Measurements from ENCODE around the gene CYP46A1.

The CYP46A1 gene

DNA sequence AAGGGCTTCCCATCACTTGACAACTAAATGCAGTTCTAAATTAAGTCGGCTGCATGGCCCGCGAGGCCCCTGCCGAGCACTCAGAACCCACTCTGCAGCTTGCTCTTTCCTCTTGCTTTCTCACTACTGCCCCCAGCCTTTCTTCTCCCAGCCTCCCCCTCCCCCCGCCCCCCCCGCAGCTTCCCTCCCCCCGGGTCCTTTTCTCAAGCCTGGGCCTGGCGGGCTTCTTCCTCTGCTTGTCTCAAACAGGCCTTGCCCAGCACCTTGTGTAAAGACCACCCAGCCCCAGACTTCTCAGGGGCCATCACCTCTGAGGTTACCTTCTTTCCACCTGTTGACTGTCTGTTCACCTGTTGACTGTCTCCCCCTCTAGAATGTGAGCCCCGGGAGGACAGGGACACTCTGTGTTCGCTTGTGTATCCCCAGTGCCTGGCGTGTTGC lies 1.1 kb downstream of the CYP46A1 start:
- Mint-ChIP-seq H3K4me1 (peaks cover 20% of the 10 kb centered on the region), H3K9me3 (no peaks in the 10 kb centered on the region), H3K4me3 (peak overlapping the region; percentile 49), H3K27ac (no peak overlapping the region), H3K27me3 (peaks cover 70% of the 10 kb centered on the region), H3K36me3 (no peaks in the 10 kb centered on the region)
- CTCF ChIA-PET: no interaction called here
- no peak for DNase-seq

DNA sequence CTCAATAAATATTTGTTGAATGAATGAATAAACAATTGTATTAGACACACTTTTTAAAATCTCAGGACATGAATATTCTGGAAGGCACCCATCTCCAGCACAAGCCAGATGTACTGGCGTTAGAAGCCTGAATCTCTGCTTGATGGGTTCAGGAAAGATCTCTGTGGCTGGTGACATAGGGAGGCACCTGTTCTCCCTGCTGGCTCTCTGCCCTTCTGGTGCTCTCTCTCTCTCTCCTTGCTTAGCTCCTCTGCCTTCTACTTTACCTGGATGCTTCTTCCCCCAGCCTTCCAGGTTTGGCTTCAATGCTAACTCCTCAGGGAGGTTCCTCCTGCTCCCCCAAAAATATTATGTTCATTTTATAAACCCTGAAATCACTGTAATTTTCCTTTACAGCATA lies 1.5 kb downstream of the CYP46A1 start:
- DNase-seq: no peak
- no peaks in the 10 kb centered on the region for H3K9me3 Mint-ChIP-seq
- peak overlapping the region; percentile 49 for H3K4me3 Mint-ChIP-seq
- H3K36me3 Mint-ChIP-seq: no peaks in the 10 kb centered on the region
- no peak overlapping the region for H3K27ac Mint-ChIP-seq
- peaks cover 73% of the 10 kb centered on the region for H3K27me3 Mint-ChIP-seq
- H3K4me1 Mint-ChIP-seq: peaks cover 20% of the 10 kb centered on the region
- CTCF ChIA-PET: no interaction called here

DNA sequence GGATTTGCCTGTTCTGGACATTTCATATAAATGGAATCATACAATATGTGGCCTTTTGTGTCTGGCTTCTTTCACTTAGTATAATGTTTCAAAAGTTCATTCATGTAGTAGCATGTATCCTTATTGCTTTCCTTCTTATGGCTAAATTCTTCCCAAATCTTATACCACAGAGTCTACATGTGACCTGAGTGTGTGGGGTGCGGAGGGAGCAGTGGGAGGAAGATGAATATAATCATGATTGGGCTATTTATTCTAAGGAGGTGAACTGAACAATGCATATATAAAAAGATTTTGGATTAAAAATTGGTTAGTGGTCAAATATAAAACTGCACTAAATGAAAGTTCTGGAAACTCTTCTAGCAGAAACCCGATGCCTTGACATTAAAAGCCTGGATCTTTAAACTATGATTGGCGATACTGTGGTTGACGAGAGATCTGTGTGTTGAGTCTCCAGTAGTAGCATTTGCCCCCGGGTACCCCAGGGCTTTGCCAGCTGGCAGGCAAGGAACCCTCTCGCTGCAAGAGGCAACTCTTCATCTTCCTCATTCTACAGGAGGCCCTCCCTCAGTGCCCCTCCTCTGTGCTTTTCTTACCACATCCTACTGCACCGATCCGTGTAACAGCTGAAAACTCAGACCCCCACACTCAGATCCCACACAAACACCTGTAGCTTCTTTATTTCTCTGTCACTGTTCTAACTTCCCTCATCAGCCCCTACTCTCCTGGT lies 2.6 kb downstream of the CYP46A1 start:
- no peak overlapping the region for H3K4me3 Mint-ChIP-seq
- peaks cover 20% of the 10 kb centered on the region for H3K4me1 Mint-ChIP-seq
- CTCF ChIA-PET: interaction anchor here (1.3 to 2.2 kb wide), 2 partner anchors 11 to 17 kb away, joined by 3 to 11 read pairs; no protein-coding TSS in a partner anchor
- no peaks in the 10 kb centered on the region for H3K36me3 Mint-ChIP-seq
- DNase-seq: no peak
- H3K9me3 Mint-ChIP-seq: no peaks in the 10 kb centered on the region
- no peak overlapping the region for H3K27ac Mint-ChIP-seq
- peaks cover 82% of the 10 kb centered on the region for H3K27me3 Mint-ChIP-seq

DNA sequence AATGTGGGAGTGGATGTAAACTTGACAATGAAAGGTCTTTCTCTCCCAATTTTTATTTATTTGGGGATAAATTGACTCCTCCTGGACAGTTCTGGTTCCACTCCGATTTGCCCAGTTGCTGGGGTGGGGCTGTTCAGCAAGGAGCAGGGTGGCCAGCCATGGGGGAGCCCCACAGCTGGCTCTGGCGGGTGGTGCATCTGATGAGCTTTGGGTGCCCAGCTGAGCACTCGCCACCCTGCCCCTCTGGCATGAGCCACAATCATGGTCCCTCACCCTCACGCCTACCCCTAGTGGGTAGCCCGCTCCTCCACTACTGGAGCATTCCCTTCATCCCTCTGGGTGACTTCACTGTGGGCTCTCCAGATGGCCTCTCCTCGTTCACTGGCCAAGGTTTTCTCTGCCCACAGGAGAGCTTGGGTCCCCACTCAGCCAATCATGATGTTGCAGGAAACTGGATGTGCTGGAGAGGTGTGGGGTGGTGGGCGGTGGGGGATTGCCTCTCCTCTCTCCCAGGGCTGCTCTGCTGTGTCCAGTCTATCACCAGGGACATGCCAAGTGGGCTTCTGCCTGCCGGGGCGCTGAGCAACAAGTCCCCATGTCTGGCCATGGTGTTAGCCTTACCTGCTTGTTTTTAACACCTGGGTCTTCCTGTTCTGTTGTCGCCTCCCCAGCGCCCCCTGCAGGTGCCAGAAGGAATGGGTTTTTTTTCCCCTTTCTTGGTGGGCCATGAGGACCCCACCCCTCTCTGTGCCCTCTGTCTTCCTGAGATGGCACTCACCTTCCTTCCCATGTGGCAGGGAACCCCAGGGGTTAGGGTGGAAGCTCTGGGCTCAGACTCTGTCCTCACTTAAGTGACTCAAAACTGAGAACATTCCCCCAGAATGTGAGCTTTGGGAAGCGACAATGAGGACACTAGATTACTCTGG lies 3.4 kb downstream of the CYP46A1 start:
- no peak overlapping the region for H3K4me3 Mint-ChIP-seq
- no peaks in the 10 kb centered on the region for H3K9me3 Mint-ChIP-seq
- peaks cover 87% of the 10 kb centered on the region for H3K27me3 Mint-ChIP-seq
- H3K36me3 Mint-ChIP-seq: no peaks in the 10 kb centered on the region
- no peak overlapping the region for H3K27ac Mint-ChIP-seq
- peaks cover 18% of the 10 kb centered on the region for H3K4me1 Mint-ChIP-seq
- peak; percentile 45 for DNase-seq
- CTCF ChIA-PET: interaction anchor here (0.7 to 2.2 kb wide), 6 partner anchors 10 to 211 kb away, joined by 3 to 11 read pairs (median 3); no protein-coding TSS in a partner anchor

DNA sequence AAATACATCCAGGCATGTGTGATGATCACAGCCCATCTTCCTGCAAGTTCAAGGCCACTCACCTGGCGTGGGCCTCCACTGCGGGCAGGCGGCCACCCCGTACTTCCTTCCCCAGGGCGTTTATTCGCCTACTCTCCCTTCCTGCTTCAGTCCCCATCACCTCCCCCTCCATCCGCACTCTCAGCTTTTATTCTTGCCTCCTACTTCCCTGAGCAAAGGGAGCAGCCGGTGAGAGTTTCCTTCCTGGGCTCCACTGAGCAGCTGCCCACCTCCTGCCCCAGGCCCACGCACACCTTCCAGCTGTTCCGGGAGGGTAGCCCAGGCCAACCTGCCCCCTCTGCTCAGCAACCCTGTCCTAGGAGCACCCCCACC lies 4.1 kb downstream of the CYP46A1 start:
- no peak overlapping the region for H3K4me3 Mint-ChIP-seq
- no peaks in the 10 kb centered on the region for H3K9me3 Mint-ChIP-seq
- no peak overlapping the region for H3K27ac Mint-ChIP-seq
- CTCF ChIA-PET: interaction anchor here (0.7 to 2.2 kb wide), 6 partner anchors 10 to 211 kb away, joined by 3 to 11 read pairs (median 3); no protein-coding TSS in a partner anchor
- no peaks in the 10 kb centered on the region for H3K36me3 Mint-ChIP-seq
- peaks cover 87% of the 10 kb centered on the region for H3K27me3 Mint-ChIP-seq
- DNase-seq: no peak
- H3K4me1 Mint-ChIP-seq: peaks cover 13% of the 10 kb centered on the region

DNA sequence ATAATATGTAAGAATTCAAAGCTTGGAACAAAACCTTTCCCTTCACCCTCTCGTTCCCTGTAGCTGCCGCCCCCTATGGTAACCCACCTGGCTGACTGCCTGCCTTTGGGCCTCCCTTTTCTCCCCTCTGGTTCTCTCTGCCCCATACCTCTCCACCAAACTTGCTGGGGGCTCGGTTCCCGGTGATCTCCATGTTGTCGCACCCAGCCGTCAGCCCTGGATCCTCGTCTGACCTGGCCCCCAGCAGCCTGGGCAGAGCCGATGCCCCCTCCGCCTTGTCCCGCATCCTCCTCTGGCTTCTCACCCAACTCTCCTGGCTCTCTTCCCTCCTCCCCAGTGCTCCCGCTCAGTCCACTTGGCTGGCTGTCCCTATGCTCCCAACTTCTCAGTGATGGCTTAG lies 4.5 kb downstream of the CYP46A1 start:
- Mint-ChIP-seq H3K4me1 (peaks cover 11% of the 10 kb centered on the region), H3K27ac (no peak overlapping the region), H3K4me3 (no peak overlapping the region), H3K27me3 (peaks cover 85% of the 10 kb centered on the region), H3K9me3 (no peaks in the 10 kb centered on the region), H3K36me3 (no peaks in the 10 kb centered on the region)
- no peak for DNase-seq
- CTCF ChIA-PET: interaction anchor here (0.7 to 2.2 kb wide), 5 partner anchors 9 to 210 kb away, joined by 3 to 11 read pairs (median 3); no protein-coding TSS in a partner anchor

DNA sequence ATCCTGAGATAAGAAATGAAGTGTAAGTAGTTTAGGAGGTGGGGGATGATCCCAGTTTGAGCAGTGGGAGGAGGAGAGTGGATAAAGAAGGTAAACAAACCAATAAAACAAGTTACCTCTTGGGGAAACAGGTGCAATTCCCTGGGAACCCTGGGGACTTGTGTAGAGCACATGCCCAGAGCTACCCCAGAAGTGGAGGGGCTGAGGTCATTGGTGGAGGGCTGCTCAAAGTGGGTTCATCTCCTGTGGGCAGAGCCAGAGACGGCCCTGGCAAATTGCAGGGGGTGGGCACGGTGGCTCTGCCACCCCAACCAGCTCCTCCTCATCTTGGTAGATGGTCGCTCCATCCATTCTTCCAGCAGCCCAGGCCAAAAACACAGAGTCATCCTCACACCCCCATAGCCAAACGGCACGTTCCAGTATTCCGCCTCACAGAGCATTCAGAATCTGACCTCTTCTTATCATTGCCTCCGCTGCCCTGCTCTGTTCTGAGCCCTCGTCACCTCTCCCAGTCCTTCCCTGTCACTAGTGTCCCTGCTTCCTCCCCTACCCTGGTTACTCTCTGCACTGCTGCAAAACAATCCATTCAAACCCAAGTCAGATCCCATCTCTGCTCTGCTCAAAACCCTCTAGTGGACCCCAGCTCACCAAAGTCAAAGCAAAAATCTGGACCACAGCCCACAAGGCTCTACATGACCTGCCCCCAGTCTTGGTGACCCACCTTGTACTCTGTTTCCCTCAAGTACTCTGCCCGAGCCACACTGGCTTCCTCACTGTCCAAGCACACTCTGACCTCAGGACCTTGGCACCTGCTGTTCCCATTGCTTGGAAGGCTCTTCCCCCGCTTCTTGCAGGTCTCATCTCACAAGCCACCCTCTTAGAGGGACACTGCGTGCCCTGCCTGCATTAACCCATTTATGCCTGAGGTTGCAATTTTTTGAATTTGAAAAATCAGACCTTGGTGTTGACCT lies 5.5 kb downstream of the CYP46A1 start:
- Mint-ChIP-seq H3K9me3 (no peaks in the 10 kb centered on the region), H3K36me3 (no peaks in the 10 kb centered on the region), H3K27me3 (peaks cover 90% of the 10 kb centered on the region), H3K4me1 (peaks cover 11% of the 10 kb centered on the region), H3K4me3 (no peak overlapping the region), H3K27ac (no peak overlapping the region)
- CTCF ChIA-PET: interaction anchor here (1.8 kb wide), 1 partner anchor 11 kb away, joined by 7 read pairs; no protein-coding TSS in a partner anchor
- no peak for DNase-seq

DNA sequence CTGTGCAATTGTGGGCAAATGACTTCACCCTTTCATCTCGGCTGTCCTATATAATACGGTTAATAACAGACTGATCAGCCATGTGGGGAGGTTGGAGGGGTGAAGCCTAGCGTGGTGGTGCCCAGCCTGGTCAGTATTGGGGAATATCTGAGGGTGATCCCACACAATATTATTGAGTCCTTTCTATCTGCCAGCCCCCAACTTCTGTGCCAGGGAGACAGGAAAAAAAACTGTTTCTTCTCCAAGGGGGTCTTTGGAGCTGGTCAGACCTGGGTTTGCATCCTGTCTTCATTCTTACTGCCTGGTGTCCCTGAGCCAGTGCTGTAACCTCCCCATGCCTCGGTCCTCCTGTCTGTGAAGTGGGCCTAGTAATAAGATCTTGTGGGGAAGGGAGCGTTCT lies 6.5 kb downstream of the CYP46A1 start:
- peaks cover 7% of the 10 kb centered on the region for H3K4me1 Mint-ChIP-seq
- no peak for DNase-seq
- H3K9me3 Mint-ChIP-seq: no peaks in the 10 kb centered on the region
- H3K36me3 Mint-ChIP-seq: no peaks in the 10 kb centered on the region
- peaks cover 80% of the 10 kb centered on the region for H3K27me3 Mint-ChIP-seq
- no peak overlapping the region for H3K27ac Mint-ChIP-seq
- no peak overlapping the region for H3K4me3 Mint-ChIP-seq
- CTCF ChIA-PET: no interaction called here

DNA sequence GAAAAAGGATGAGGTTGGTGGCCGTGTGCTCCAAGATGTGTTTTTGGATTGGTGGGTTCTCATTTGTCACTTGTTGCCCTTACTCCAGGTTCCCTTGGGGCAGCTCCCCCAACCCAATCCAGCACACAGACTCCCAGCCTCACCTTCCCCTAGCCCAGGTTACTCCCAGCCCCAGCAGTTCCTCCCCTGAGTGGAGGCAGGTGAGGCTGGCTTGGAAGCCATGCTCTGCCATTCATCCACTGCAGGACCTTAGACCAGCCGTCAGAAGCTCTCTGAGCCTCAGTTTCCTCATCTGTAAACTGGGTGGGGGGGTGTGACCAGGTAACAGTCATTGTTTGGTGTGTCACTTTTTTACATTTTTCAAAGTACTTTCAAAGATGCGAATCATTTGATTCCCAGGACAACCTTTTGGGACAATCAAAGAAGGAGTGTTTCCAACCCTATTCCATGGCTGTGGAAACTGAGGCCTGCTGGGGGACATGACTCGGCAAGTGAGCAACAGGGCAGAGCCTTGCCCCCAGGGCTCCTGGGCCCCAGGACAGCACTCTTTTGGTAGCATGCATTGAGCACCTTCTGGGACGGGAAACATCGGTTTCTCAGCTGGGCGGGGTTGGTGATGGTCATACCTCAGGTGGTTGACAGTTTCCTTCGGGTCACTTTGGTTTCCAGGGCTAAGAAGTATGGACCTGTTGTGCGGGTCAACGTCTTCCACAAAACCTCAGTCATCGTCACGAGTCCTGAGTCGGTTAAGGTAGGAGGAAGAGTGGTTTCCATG lies 7.2 kb downstream of the CYP46A1 start:
- Mint-ChIP-seq H3K4me1 (peaks cover 7% of the 10 kb centered on the region), H3K27me3 (peaks cover 73% of the 10 kb centered on the region), H3K36me3 (no peaks in the 10 kb centered on the region), H3K27ac (no peak overlapping the region), H3K4me3 (no peak overlapping the region), H3K9me3 (no peaks in the 10 kb centered on the region)
- CTCF ChIA-PET: no interaction called here
- DNase-seq: no peak

DNA sequence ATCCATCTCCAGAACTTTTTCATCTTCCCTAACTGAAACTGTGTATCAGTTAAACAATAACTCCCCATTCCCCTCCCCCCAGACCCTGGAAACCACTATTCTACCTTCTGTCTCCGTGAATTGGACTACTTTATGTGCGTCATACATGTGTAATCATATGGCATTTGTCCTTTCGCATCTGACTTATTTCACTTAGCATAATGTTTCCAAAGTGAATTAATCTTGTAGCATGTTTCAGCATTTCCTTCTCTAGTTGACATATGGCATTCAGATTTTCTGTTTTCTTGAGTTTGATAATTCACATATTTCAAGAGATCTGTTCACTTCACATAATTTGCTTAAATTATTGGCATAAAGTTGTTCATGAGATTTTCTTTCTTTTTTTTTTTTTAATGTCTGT lies 9.8 kb downstream of the CYP46A1 start:
- Mint-ChIP-seq H3K4me1 (peaks cover 6% of the 10 kb centered on the region), H3K4me3 (no peak overlapping the region), H3K9me3 (no peaks in the 10 kb centered on the region), H3K27me3 (peaks cover 59% of the 10 kb centered on the region), H3K27ac (no peak overlapping the region), H3K36me3 (no peaks in the 10 kb centered on the region)
- CTCF ChIA-PET: no interaction called here
- DNase-seq: no peak

DNA sequence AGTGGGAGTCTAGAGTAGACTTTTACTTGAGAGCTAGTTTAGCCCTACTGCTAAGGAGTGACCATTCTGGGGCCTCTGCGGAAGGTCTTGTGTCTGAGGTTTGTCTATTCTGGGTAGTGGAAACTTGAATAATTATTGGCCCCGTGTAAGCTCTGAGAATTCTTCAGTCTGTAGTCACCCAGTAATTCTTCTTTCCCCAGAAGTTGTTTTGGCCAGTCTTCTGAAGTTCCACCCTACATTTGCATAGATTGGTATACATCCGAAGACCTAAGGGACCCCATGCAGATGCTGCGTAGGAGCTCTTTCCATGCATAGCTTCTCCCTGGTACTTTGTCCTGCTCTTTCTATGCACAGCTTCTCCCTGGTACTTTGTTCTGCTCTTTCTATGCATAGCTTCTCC lies 12.8 kb downstream of the CYP46A1 start:
- CTCF ChIA-PET: interaction anchor here (0.7 to 2.8 kb wide), 3 partner anchors 9 to 17 kb away, joined by 3 to 11 read pairs (median 4); no protein-coding TSS in a partner anchor
- Mint-ChIP-seq H3K4me1 (peaks cover 12% of the 10 kb centered on the region), H3K4me3 (no peak overlapping the region), H3K27ac (no peak overlapping the region), H3K27me3 (peaks cover 32% of the 10 kb centered on the region), H3K36me3 (no peaks in the 10 kb centered on the region), H3K9me3 (peaks cover under 1% of the 10 kb centered on the region)
- no peak for DNase-seq

DNA sequence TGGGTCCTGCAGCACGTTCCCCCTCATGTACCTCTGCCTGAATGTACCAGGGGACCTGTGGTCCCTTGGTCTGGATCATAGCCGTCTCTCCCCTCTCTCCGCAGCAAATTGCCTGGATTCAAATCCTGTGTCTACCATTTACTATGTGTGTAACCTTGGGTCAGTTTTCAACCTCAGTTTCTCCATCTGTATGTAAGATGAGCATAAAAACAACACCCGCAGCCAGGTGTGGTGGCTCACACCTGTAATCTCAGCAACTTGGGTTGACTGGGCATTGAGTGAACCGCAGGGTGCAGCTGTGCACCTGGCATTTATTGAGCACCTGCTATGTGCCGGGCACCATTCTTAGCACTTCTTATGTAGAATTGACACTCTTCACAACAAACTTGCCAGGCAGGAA lies 14.1 kb downstream of the CYP46A1 start:
- Mint-ChIP-seq H3K4me3 (no peak overlapping the region), H3K36me3 (no peaks in the 10 kb centered on the region)
- DNase-seq: no peak

DNA sequence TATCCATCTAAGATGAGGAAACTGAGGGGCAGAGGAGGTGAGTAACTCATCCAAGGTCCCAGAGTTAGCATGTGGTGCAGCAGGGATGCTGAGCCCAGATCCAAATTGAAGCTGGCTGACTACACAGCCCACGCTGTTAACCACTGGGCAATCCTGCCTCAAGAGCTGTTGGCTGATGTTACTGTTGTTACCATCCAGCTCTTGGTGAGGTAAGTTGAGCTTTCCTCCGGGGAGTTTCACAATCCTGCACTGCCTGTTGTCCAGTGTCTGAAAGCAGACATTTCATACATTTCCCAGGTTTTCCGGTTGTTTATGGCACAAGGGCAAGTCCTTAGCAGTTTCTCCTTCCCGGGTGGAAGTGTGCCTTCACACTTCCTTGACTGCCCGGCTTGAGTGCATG lies 14.5 kb downstream of the CYP46A1 start:
- no peaks in the 10 kb centered on the region for H3K36me3 Mint-ChIP-seq
- H3K4me1 Mint-ChIP-seq: peaks cover 12% of the 10 kb centered on the region
- CTCF ChIA-PET: interaction anchor here (2.8 kb wide), 1 partner anchor 11 kb away, joined by 11 read pairs; no protein-coding TSS in a partner anchor
- peaks cover 12% of the 10 kb centered on the region for H3K9me3 Mint-ChIP-seq
- no peak overlapping the region for H3K27ac Mint-ChIP-seq
- DNase-seq: no peak
- peaks cover 30% of the 10 kb centered on the region for H3K27me3 Mint-ChIP-seq
- no peak overlapping the region for H3K4me3 Mint-ChIP-seq

More for the DNA sequence above, 14.1 kb downstream of the CYP46A1 start:
- CTCF ChIA-PET: interaction anchor here (2.8 kb wide), 1 partner anchor 11 kb away, joined by 11 read pairs; no protein-coding TSS in a partner anchor
- peaks cover 26% of the 10 kb centered on the region for H3K27me3 Mint-ChIP-seq
- peaks cover 12% of the 10 kb centered on the region for H3K4me1 Mint-ChIP-seq
- no peak overlapping the region for H3K27ac Mint-ChIP-seq
- H3K9me3 Mint-ChIP-seq: peaks cover 8% of the 10 kb centered on the region
